Stimulated activated CD8-positive, alpha-beta memory T cell treated with anti-CD3 and anti-CD28 coated beads, Interleukin-2, amount 100 ng/mL, for 48 hours (primary cell): ENCODE measurements around the gene RBP5.

Experiments
- DNase-seq, 2 donors: peaks; one replicate each; pipeline ENCODE4 v3.0.0-alpha.2; 2020; ENCODE audit warnings: low read depth in 2 of 2

The RBP5 gene

DNA sequence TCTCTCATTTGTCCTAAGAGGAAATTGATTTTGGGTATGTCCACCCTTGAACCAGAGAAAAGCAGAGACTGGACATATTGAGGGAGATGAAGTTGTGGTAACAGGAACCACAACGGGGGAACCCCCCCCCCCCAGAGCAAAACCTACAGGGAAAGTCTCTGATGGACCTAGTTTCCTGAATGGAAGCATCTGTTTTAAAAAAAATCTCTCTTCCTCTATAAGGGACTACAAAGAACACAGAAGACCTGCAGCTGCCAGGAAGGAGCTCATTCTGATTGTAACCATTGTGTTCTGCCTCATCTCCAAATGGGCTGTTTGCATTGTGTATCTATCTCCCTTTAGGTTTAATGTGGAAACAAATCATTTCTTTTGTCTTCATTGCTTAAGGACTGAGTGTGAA lies 54.7 kb downstream of the RBP5 start:
- no peak for DNase-seq
